Vagina (tissue), 2 donors: Measurements from ENCODE around the gene SPEG. TPM values are rescaled to one million over a fixed set of nuclear protein-coding genes. Genes with fewer than 3 reads are reported as not detected.

ENCODE experiments used
- DNase-seq, 2 donors: peaks; one replicate each; pipeline ENCODE4 v3.0.0-alpha.2; 2017; ENCODE audit errors: extremely low spot score in 2 of 2
- H3K27ac ChIP-seq: fragments of 200-600 bp; sonication (generic); one replicate; pipeline ENCODE4 v1.5.1; 2019
- H3K27me3 ChIP-seq: fragments of 200-600 bp; sonication (generic); one replicate; pipeline ENCODE4 v1.5.1; 2019
- H3K36me3 ChIP-seq, 2 donors: fragments of 200-600 bp; sonication (generic); one replicate each; pipeline ENCODE4 v1.5.1; 2017 to 2019
- H3K4me1 ChIP-seq: fragments of 200-600 bp; sonication (generic); one replicate; pipeline ENCODE4 v1.5.1; 2019
- H3K4me3 ChIP-seq, 2 donors: fragments of 200-600 bp; sonication (generic); 1 replicate in 1 of 2; 2 replicates in 1 of 2; pipeline ENCODE4 v1.5.1; 2016 to 2019
- H3K9me3 ChIP-seq: fragments of 200-600 bp; sonication (generic); one replicate; pipeline ENCODE4 v1.5.1; 2019
- CTCF ChIP-seq, 3 experiments: fragments of 450-650 bp in 2 of 3; fragments of 200-600 bp in 1 of 3; sonication (generic) in 1 of 3; IDR thresholded peaks; one replicate each; pipeline ENCODE4 v1.5.1; 2017 to 2019; ENCODE audit warnings: antibody characterized with exemption in 3 of 3, mild to moderate bottlenecking in 2 of 3, moderate library complexity in 2 of 3
- POLR2A ChIP-seq, 2 donors: fragments of 450-650 bp; IDR thresholded peaks; one replicate each; pipeline ENCODE4 v1.6.1; 2017; ENCODE audit warnings: antibody characterized with exemption in 2 of 2, mild to moderate bottlenecking in 2 of 2, moderate library complexity in 2 of 2
- POLR2AphosphoS5 ChIP-seq, 2 donors: sonication (generic); formaldehyde crosslinking; IDR thresholded peaks; one replicate each; pipeline ENCODE4 v1.9.0; 2017; ENCODE audit warnings: antibody characterized with exemption in 2 of 2, mild to moderate bottlenecking in 2 of 2, low read depth in 1 of 2; ENCODE audit not compliant: insufficient read depth in 1 of 2
- intact Hi-C: fragments of 100-400 bp; cut with DNase I; formaldehyde crosslinking; loops from one replicate; pipeline ENCODE4 v1.15.1; 2023
- total RNA-seq: library from RNA; depleted of rRNA; stranded (reverse); fragments of >200 nt; gene quantifications from one replicate; pipeline ENCODE4 v1.2.3, GENCODE V29; 2016

The SPEG gene
- total RNA-seq, 1 donor from 2014 or later, result 28.2 TPM

DNA sequence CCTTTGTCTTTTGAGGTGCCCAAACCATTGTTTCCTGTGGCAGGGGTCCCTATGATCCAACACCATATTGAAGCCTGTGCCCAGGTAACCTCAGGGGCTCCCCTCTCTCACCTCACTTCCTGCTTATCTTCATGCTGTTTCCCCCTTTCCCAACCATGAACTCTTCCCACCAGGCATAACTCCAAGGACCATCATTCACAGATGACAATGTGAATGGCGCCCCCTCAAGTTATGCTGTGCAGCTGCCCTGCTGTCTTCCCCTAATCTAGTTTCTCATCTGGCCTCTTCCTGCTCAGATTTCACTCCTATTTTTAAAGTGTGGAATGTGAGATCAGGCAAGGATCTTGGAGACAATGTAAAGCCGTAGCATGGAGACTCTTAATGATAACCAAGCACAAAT, 65.5 kb downstream of the SPEG start:
- Histone ChIP-seq H3K27me3 (no peaks in the 10 kb centered on the region), H3K9me3 (no peaks in the 10 kb centered on the region), H3K27ac (no peak overlapping the region), H3K4me3 (no peak overlapping the region), H3K36me3 (peaks cover 0 to 16% of the 10 kb centered on the region in 2 donors), H3K4me1 (peaks cover 35% of the 10 kb centered on the region)
- DNase-seq, result no peak
- no peak for TF ChIP-seq POLR2AphosphoS5 (IDR thresholded peaks at IDR 0.05; ENCODE audit: insufficient read depth in 1 of 2, low read depth in 1 of 2)
- intact Hi-C loops, result no loop called here

DNA sequence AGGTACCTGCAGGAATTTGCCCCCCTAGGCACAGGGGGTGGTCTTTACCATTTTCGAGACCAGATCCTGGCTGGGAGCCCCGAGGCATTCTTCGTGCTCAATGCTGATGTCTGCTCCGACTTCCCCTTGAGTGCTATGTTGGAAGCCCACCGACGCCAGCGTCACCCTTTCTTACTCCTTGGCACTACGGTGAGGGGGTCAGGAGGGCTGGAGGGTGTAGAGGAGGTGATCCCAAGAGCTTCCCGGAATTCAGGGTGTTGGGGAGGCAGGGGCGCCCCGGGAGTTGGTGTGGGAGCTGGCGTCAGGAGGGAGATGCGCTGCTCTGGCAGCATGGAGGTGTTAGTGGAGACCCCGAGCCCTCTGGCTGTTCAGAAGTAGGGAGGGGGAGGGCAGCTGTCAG, 67.2 kb downstream of the SPEG start:
- Histone ChIP-seq H3K4me1 (peaks cover 31% of the 10 kb centered on the region), H3K27me3 (no peaks in the 10 kb centered on the region), H3K4me3 (no peak overlapping the region), H3K27ac (no peak overlapping the region), H3K9me3 (no peaks in the 10 kb centered on the region), H3K36me3 (peaks cover 0 to 31% of the 10 kb centered on the region in 2 donors)
- intact Hi-C loops, result no loop called here
- TF ChIP-seq CTCF (IDR thresholded peaks at IDR 0.05), result no peak
- no peak for TF ChIP-seq POLR2AphosphoS5 (IDR thresholded peaks at IDR 0.05; ENCODE audit: insufficient read depth in 1 of 2, low read depth in 1 of 2)
- TF ChIP-seq POLR2A (IDR thresholded peaks at IDR 0.05), result no peak
- DNase-seq, result no peak

DNA sequence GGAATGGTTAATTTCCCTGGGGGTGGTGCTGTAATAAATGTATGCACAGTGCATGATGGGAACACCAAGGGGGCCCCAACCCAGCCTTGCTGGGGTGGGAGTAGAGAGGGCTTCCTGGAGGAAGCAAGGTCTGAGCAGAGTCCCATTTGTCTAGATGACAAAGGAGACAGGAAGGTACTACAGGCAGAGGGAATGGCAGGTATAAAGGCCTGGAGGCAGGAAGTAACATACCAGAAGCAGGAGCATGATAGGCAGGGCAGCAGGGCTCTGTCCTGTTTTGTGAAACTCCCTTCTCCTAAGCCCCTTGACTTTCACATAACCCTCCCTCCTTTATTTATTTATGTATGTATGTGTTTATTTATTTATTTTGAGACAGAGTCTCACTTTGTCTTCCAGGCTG, 68.0 kb downstream of the SPEG start:
- TF ChIP-seq POLR2A (IDR thresholded peaks at IDR 0.05), result no peak
- TF ChIP-seq CTCF (IDR thresholded peaks at IDR 0.05), result no peak
- TF ChIP-seq POLR2AphosphoS5 (IDR thresholded peaks at IDR 0.05; ENCODE audit: insufficient read depth in 1 of 2, low read depth in 1 of 2), result no peak
- H3K27me3 ChIP-seq, result no peaks in the 10 kb centered on the region
- peaks cover 23% of the 10 kb centered on the region for H3K4me1 ChIP-seq
- H3K27ac ChIP-seq, result no peak overlapping the region
- intact Hi-C loops, result no loop called here
- H3K9me3 ChIP-seq, result no peaks in the 10 kb centered on the region
- no peak for DNase-seq
- peaks cover 0 to 35% of the 10 kb centered on the region in 2 donors for H3K36me3 ChIP-seq
- H3K4me3 ChIP-seq, result no peak overlapping the region

GRCh38 chr2:219505585-219505984, 70.9 kb downstream of the SPEG start:
- intact Hi-C loops, result no loop called here

GRCh38 chr2:219506153-219506801, 71.6 kb downstream of the SPEG start:
- Histone ChIP-seq H3K4me3 (no peak overlapping the region), H3K9me3 (no peaks in the 10 kb centered on the region), H3K27me3 (no peaks in the 10 kb centered on the region), H3K27ac (no peak overlapping the region), H3K36me3 (peaks cover 0 to 35% of the 10 kb centered on the region in 2 donors), H3K4me1 (peaks cover 26% of the 10 kb centered on the region)
- intact Hi-C loops, result no loop called here
- TF ChIP-seq CTCF (IDR thresholded peaks at IDR 0.05), result no peak
- TF ChIP-seq POLR2A (IDR thresholded peaks at IDR 0.05), result no peak
- no peak for TF ChIP-seq POLR2AphosphoS5 (IDR thresholded peaks at IDR 0.05; ENCODE audit: insufficient read depth in 1 of 2, low read depth in 1 of 2)
- no peak for DNase-seq

More at GRCh38 chr2:219505585-219505984, 70.9 kb downstream of the SPEG start:
- peaks cover 26% of the 10 kb centered on the region for H3K4me1 ChIP-seq
- no peak for DNase-seq
- H3K4me3 ChIP-seq, result no peak overlapping the region
- no peaks in the 10 kb centered on the region for H3K27me3 ChIP-seq
- H3K27ac ChIP-seq, result no peak overlapping the region
- no peaks in the 10 kb centered on the region for H3K9me3 ChIP-seq
- no peak for TF ChIP-seq POLR2A (IDR thresholded peaks at IDR 0.05)
- TF ChIP-seq CTCF (IDR thresholded peaks at IDR 0.05), result no peak
- TF ChIP-seq POLR2AphosphoS5 (IDR thresholded peaks at IDR 0.05; ENCODE audit: insufficient read depth in 1 of 2, low read depth in 1 of 2), result no peak
- H3K36me3 ChIP-seq, result peaks cover 0 to 35% of the 10 kb centered on the region in 2 donors
